Left hindlimb (tissue), 1 donor: Measurements from ENCODE around the gene BDKRB2.

Experiments used
- DNase-seq: peaks from one replicate; pipeline ENCODE4 v3.0.0-alpha.2; 2018

Gene BDKRB2

DNA sequence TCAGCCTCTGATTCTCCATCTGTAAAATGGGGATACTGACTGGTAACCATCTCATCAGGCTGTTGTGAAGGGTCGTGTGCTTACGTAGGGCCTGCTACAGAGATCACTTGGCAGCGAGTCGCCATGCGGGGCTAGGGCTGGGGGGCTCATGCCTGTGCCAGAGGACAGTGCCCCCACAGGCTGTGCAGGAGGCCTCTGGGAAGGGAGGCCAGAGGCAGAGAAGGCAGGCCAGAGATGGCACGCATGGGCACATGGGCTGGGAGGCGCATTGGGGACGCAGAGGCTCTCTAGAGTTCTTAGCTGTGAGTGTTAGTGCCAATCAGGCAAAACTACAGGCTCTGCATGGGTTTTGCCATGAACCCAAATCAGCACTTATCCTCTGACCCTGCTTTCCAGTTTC lies 3.5 kb upstream of the BDKRB2 start:
- DNase-seq: no peak

GRCh38 chr14:96201965-96202364 lies 2.7 kb upstream of the BDKRB2 start:
- DNase-seq: no peak

DNA sequence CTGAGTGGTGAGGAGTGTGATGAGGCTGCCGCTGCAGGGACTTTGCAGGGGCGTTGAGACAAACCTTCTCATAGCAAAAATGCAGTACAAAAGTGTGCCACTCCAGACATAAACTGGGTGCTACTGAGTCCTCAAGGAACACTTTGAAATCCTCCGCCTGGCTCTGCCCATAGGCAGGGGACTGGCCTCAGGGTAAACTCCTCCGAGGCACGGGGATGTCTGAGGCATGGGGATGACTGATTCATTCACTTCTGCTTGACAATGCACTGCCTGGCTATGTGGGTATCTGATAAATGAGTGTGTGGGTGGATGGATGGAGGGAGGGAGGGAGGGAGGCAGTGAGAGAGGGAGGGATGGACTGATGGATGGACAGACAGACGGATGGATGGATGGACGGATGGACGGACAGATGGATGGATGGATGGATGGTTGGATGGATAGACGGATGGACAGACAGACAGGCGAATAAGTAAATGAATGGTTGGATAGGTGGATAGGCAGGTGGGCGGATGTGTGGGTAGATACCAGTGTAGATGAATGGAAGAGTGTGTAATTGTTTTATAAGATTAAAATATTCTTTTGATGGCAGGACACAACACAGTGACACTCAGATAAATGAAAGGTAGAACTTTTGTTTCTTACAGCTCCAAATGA lies 2.1 kb upstream of the BDKRB2 start:
- DNase-seq: no peak

DNA sequence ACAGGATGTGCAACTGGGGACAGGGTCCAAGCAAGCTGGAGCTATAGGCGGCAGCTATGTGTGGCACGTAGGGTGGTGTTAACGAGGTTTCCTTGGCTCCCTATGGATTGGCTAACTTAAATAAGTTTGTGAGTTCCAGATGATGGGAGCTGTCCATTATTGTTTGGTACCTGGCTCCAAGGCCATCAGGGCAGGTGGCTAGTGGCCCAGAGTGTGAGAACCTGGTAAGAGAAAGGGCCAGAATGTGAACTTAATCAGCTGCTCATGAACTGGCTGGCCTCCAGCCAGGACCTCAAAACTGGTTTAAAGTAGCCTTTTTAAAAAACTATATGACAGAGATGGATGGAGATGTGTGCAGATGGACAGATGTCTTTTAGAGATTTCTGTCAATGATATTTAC lies 1.5 kb upstream of the BDKRB2 start:
- no peak for DNase-seq

GRCh38 chr14:96203635-96204034 lies 1.0 kb upstream of the BDKRB2 start:
- no peak for DNase-seq

- peak; percentile 13 for DNase-seq
Measured at GRCh38 chr14:96205059-96205977, 679 bp downstream of the BDKRB2 start.

- DNase-seq: peak; percentile 19
Measured at GRCh38 chr14:96205978-96206360, 1.3 kb downstream of the BDKRB2 start.

GRCh38 chr14:96206461-96206860 lies 1.8 kb downstream of the BDKRB2 start:
- peak; percentile 16 for DNase-seq

GRCh38 chr14:96207686-96208085 lies 3.0 kb downstream of the BDKRB2 start:
- DNase-seq: no peak

DNA sequence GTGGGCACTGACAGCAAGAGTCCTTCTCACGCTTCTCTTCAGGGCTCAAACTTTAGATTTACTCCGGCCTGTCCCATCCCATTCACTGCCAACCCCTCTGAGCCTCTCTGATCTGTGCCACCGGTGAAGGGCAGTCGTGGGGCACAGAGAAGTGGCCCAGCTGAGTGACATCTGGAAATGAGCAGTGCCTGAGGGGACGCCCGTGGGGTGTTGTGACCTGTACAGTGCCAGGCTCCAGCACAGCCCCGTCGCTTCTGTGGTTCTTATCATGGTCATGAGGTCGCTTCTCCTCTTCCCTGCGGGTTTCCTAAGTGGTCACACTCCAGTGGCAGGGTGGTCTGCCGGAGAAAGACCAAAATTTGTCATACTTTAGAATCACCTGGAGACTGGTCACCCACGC lies 4.1 kb downstream of the BDKRB2 start:
- peak; percentile 0 for DNase-seq

DNA sequence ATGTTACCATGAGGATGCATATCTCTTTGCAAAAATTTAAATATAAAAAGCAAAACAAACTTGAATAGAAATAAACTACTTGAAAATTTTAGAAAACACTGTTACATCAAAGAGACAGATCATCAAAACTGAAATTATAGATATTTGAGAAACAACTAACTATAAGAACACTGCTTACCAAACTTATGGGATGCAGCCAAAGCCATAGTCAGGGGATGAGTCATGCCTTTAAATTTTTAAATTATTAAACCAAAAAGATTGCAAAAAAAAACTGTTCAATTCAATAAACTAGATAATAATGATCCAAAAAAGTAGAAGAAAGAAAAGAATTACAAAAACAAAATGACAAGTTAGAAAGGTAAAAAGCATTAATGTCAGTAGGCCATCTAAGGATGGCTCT lies 7.5 kb downstream of the BDKRB2 start:
- DNase-seq: no peak

DNA sequence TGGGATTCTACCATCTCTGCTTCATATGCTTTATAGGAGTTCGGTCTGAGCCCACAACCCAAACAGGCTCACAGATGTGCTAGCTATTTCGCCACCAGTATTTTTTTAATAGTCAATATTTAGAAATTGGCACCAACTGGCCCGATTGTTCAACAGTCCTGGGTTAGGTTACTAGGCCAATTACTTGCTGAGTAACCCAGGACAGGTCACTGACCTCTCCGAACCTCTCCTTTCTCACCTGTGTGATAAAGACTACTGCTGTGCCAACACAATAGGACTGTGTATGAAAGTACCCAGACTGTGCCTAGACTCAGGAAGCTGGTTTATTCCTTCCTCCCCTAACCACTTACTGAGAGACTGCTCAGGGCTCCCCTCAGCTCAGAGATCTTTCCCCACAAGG lies 8.3 kb downstream of the BDKRB2 start:
- DNase-seq: peak; percentile 1

GRCh38 chr14:96213871-96214465 lies 9.3 kb downstream of the BDKRB2 start:
- DNase-seq: peak; percentile 30

- DNase-seq: no peak
Measured at GRCh38 chr14:96214793-96215192, 10.2 kb downstream of the BDKRB2 start.

DNA sequence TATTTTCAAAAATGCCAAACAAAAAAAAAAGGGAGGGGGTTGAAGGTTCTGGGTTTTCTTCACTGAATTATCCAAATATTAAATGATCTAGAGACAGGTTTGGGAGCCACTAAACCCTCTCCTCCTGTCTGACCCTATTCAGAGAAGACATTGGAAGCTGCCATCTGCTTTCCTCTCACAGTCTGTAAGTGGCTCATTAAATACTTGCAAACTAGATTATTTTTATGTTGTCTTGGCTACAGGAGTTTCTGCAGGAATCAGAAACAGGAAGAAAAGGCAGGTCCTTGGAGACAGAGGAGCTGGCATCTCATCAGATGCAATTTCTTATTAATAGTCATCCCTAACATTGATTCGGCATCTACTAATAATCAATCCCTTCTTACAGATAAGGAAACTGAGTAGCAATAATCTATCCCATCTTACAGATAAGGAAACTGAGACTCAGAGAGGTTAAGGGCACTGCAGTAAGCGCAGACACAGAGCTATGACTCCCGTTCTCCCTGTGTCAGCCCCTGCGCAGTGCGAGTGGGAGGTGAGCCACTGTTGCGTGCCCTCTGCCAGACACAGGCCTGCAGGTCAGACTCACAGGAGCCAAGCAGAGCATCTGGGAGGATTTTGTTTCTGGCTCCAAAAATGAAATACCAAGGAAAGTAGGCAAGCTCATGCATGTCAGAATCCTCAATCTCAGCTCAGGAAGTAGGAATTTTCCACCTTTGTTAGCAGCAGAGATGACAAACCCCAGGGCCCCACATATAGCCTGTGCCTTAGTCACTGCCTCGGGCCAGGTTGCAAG lies 11.0 kb downstream of the BDKRB2 start:
- DNase-seq: peak; percentile 12

DNA sequence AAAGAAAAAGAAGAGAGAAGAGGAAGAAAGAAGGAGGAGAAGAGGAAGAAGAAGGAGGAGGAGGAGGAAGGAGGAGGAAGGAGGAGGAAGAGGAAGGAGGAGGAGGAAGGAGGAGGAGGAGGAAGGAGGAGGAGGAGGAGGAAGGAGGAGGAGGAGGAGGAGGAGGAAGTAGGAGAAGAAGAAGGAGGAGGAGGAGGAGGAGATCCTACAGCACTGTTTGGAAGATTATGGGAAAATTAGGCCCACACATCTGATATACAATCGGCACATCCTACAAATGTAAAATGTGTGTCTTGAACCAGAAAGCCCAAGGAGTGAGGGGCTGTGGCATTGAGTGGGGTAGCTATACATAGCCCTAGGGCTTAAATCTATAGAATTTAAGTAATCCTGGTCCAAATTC lies 12.0 kb downstream of the BDKRB2 start:
- no peak for DNase-seq

DNA sequence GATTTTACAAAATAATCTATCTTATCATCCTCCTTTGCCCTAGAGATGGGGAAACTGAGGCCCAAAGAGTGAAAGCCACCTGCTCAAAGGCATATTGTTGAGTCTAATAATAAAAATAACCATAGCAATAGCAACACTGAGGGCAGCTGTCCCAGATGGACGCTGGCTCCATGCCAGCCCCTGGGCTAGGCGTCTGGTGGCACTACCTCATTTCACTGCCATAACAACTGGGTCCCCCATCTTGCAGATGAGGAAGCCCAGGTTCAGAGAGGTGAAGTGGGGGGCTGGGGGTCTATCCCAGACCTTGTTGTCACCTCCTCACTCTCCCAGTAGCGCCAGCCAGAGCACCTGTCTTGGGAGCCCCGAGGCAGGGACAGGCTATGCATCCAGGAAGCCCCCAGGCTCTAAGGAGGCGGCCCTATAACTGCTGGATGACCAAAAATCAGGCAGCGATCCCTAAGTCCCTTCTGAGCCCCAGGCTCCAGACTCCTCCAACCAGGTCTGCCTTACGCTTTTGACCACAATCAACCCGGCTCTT lies 12.8 kb downstream of the BDKRB2 start:
- no peak for DNase-seq

DNA sequence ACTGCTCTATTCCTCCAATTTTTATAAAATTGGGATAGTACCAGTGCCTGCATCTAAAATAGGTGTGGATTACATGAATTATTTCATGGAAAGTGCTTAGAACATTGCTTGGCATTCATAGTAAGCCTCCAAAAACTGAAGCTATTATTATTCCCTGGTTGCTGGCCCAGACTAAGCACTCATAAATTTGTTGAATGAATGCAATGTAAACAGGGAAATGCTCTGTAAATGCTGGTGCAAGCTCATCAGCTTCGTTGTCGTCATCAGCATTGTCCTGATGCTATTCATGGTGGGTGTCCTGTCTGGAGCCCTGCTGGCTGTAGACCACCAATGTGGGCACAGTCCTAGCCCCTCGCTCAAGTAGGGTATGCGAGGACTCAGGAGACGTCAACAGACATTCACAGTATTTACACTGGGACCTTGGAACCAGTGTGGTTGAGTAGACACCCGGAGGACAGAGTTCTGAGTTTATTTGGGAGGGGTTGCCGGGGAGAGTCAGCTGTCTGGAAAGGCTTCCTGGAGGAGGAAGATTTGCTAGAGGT lies 16.5 kb downstream of the BDKRB2 start:
- DNase-seq: peak; percentile 4

- DNase-seq: no peak
Measured at GRCh38 chr14:96221841-96222240, 17.2 kb downstream of the BDKRB2 start.

- no peak for DNase-seq
Measured at GRCh38 chr14:96224480-96225096, 19.9 kb downstream of the BDKRB2 start.

DNA sequence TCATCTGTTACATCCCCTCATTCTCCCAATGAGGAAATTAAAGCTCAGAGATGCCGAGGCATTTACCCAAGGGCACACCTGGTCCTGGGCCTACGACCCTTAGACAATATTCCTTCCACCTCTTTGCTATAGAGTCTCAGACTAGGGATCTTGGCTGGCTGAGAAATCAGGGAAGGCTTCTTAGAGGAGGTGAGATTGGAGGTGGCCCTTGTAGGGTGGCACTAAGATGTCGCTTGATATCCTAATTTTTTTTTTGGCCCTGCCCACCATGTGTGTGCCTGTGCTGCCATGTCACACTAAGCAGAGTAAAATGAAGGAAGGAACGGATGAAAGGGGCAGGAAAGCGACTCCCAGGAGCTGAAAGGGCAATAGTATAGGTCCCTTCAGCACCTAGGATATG lies 20.6 kb downstream of the BDKRB2 start:
- DNase-seq: no peak

- peak; percentile 77 for DNase-seq
Measured at GRCh38 chr14:96225745-96226151, 21.1 kb downstream of the BDKRB2 start.
